B cell (primary cell): ENCODE data around the gene DIP2A.

Experiments
- EZH2 ChIP-seq: IDR thresholded peaks from 2 replicates; pipeline ENCODE4 v1.6.1; 2012; ENCODE audit warnings: borderline replicate concordance, low read depth, mild to moderate bottlenecking, moderate library complexity, low read length; ENCODE audit not compliant: insufficient read depth, poor library complexity, severe bottlenecking
- TF ChIP-seq, protein P1 (sequence below): fragments of 200-600 bp; IDR thresholded peaks from one replicate; pipeline ENCODE4 v1.8.0; 2022; ENCODE audit warnings: antibody characterized with exemption, mild to moderate bottlenecking

DNA sequence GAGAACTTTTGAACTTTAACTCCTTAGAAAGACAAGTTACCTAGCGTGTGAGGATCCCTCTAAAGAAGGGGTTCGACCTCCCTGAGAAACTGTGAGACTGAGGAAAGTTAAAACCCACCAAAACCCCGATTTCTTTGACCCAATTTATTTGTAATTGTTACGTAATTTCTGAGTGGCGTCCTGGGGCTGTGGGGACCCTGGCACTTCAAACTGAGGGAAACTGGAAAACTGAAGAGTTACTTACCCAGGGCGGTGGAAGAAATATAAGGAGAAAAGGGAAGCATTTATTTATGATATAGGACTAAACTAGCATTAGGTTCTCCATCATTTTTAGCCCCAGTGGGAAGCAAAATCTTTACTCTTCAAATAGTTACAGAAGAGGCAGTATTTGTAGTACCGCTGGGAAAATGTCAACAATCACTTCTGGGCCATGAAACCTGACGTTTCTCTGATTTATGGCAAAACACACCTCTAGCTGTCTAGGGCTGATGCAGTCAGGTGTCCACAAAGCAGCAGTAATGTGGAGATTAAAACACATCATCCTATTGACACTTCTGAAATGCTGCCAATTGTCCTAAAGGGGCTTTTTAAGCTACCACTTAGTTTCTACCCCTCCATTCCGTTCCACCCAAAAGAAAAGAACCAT, 145.8 kb downstream of the DIP2A start:
- TF ChIP-seq, protein P1, sequence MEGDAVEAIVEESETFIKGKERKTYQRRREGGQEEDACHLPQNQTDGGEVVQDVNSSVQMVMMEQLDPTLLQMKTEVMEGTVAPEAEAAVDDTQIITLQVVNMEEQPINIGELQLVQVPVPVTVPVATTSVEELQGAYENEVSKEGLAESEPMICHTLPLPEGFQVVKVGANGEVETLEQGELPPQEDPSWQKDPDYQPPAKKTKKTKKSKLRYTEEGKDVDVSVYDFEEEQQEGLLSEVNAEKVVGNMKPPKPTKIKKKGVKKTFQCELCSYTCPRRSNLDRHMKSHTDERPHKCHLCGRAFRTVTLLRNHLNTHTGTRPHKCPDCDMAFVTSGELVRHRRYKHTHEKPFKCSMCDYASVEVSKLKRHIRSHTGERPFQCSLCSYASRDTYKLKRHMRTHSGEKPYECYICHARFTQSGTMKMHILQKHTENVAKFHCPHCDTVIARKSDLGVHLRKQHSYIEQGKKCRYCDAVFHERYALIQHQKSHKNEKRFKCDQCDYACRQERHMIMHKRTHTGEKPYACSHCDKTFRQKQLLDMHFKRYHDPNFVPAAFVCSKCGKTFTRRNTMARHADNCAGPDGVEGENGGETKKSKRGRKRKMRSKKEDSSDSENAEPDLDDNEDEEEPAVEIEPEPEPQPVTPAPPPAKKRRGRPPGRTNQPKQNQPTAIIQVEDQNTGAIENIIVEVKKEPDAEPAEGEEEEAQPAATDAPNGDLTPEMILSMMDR, result no peak
- TF ChIP-seq EZH2, result no peak
